ENCODE measurements around the gene GJB2.

The GJB2 gene

DNA sequence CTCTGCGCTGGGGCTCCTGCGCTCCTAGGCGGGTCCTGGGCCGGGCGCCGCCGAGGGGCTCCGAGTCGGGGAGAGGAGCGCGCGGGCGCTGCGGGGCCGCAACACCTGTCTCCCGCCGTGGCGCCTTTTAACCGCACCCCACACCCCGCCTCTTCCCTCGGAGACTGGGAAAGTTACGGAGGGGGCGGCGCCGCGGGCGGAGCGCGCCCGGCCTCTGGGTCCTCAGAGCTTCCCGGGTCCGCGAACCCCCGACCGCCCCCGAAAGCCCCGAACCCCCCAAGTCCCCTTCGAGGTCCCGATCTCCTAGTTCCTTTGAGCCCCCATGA, at the start of gene GJB2:
GJB2 (minus strand) TSS at position 103 of the 326 bp plus-strand sequence. CDS start 3,357 bp downstream, outside the sequence.
- no peak within 1 kb of the TSS for H3K27ac Mint-ChIP-seq
- H3K4me1 Mint-ChIP-seq: peaks cover 32% of the 10 kb centered on the region
- H3K36me3 Mint-ChIP-seq (ENCODE audit: low read depth): no peaks in the 10 kb centered on the region
- peak; percentile 22 for DNase-seq
- peak within 1 kb of the TSS; percentile 62 for H3K4me3 Mint-ChIP-seq
- H3K9me3 Mint-ChIP-seq: no peaks in the 10 kb centered on the region
- peaks cover 56% of the 10 kb centered on the region for H3K27me3 Mint-ChIP-seq
- no peak for ATAC-seq

DNA sequence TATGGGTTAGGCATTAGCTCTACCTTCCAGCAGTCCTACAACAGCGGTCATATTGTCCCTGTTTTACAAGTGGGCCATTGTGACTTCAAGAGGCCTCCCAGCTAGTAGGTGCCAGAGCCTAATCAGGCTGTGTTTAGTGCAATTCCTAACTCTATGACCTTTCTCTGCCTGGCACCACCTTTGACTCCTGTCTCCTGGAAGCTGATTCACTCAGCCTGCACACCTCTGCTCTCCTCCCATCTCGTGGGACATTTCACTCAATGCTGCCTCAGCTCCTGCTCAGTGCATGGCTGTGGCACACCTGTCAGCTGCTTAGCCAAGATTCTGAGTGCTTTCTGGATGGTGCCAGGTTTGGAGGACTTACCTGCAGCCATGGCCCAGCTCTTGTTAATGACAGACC, 48.9 kb upstream of the GJB2 start:
- H3K4me3 Mint-ChIP-seq: no peak overlapping the region
- H3K27ac Mint-ChIP-seq: no peak overlapping the region
- no peaks in the 10 kb centered on the region for H3K4me1 Mint-ChIP-seq
- ATAC-seq (no peak), DNase-seq (no peak)
- peaks cover 5% of the 10 kb centered on the region for H3K27me3 Mint-ChIP-seq
- H3K36me3 Mint-ChIP-seq (ENCODE audit: low read depth): no peaks in the 10 kb centered on the region
- H3K9me3 Mint-ChIP-seq: peaks cover 4% of the 10 kb centered on the region

DNA sequence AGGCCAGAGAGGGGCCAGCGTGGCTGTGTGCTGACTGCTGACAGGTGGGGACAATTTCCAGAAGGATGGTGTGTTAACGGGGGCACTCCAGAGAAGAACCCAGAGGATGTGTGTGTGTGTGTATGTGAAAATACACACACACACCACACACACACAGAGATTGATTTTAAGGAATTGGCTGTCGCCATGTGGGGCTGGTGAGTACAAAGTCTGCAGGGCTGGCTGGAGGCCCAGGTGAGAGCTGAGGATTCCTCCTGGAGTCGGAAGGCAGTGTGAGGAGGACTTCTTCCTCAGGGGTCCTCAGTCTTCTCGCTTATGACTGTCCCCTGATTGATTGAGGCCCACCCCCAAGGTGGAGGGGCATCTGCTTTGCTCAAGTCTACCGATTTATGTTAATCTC, 47.0 kb upstream of the GJB2 start:
- H3K4me3 Mint-ChIP-seq: no peak overlapping the region
- peaks cover 5% of the 10 kb centered on the region for H3K27me3 Mint-ChIP-seq
- no peaks in the 10 kb centered on the region for H3K36me3 Mint-ChIP-seq (ENCODE audit: low read depth)

DNA sequence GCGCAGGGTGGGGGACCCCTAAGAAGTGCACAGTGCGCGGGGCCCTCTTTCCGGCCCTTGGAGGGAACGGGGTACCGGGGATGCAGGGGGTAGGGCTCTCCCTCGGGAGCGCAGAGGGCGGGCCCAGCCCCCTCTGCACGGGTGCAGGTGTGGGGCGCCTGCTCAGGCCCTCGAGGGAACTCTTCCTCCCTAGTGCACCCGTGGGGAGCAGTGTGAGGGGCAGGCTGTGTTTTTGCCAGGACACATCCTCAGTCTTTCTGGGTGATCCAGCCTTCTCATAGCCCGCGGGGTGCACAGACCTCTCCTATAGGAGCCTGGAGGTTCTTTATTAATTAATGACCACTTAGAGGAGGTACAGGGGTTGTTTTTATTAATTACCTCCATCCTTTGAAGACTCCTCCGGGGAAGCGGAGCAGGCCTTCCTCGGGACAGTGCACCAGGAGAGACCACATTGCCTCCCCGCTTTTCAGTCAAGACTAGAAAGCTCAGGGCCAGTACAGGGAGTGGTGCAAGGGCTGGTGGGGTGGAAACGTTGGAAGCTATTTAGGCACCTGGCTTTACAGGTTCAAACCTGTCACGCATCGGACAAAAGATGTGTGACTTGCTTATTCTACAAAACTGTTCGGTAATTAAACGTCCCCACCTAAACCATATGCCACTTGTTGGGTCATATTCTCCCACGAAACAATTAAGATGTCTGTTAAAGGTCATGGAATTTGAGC, 40.0 kb upstream of the GJB2 start:
- DNase-seq (no peak), ATAC-seq (peak; percentile 10)
- Mint-ChIP-seq H3K27me3 (peaks cover 36% of the 10 kb centered on the region), H3K4me3 (no peak overlapping the region), H3K4me1 (peaks cover 8% of the 10 kb centered on the region), H3K36me3 (ENCODE audit: low read depth) (no peaks in the 10 kb centered on the region), H3K27ac (no peak overlapping the region), H3K9me3 (no peaks in the 10 kb centered on the region)

More for the DNA sequence above, 47.0 kb upstream of the GJB2 start:
- Mint-ChIP-seq H3K27ac (no peak overlapping the region), H3K9me3 (peaks cover 4% of the 10 kb centered on the region), H3K4me1 (no peaks in the 10 kb centered on the region)
- DNase-seq (no peak), ATAC-seq (no peak)

DNA sequence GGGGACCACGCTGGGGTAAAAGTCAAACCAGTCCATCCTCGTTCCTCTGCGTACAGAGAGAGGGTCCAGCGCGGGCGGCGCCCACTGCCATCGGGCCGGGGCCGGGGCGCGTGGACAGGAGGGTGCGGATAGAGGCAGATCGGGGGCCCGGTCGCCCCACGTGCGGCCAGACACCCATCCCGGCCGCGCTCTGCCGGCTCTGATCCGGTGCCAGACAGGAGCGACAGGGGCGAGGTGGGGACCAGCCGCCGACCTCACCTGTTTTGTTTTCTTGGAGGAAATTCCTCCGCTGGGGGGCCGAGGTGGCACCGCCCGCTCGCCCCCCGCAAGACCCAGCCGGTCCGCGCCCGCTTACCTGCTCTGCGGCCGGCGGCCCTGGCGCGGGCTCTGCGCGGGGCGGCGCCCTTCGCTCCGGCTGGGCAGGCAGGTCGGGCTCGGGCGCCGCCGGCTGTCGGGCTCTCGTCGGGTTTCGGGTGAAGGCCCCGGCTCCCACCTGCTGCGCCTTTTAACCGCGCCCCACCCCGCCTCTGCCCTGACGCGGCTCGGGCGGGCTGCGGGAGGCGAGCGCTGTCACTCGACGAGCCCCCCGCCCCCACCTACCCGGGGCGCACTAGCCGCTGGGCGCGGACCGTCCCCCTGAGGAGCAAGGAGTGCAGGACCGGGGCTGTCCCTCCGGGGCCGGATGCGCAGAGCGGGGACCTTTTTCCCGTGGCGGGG, 39.3 kb upstream of the GJB2 start, which contains the start of gene GJB6:
GJB6 (minus strand) TSS at position 481 of the 717 bp plus-strand sequence. CDS start 8,839 bp downstream, outside the sequence.
- Mint-ChIP-seq H3K27ac (no peak within 1 kb of the TSS), H3K4me3 (peak within 1 kb of the TSS; percentile 75), H3K36me3 (ENCODE audit: low read depth) (no peaks in the 10 kb centered on the region), H3K9me3 (no peaks in the 10 kb centered on the region), H3K4me1 (peaks cover 8% of the 10 kb centered on the region), H3K27me3 (peaks cover 36% of the 10 kb centered on the region)
- DNase-seq (peak; percentile 47), ATAC-seq (peak; percentile 27)

DNA sequence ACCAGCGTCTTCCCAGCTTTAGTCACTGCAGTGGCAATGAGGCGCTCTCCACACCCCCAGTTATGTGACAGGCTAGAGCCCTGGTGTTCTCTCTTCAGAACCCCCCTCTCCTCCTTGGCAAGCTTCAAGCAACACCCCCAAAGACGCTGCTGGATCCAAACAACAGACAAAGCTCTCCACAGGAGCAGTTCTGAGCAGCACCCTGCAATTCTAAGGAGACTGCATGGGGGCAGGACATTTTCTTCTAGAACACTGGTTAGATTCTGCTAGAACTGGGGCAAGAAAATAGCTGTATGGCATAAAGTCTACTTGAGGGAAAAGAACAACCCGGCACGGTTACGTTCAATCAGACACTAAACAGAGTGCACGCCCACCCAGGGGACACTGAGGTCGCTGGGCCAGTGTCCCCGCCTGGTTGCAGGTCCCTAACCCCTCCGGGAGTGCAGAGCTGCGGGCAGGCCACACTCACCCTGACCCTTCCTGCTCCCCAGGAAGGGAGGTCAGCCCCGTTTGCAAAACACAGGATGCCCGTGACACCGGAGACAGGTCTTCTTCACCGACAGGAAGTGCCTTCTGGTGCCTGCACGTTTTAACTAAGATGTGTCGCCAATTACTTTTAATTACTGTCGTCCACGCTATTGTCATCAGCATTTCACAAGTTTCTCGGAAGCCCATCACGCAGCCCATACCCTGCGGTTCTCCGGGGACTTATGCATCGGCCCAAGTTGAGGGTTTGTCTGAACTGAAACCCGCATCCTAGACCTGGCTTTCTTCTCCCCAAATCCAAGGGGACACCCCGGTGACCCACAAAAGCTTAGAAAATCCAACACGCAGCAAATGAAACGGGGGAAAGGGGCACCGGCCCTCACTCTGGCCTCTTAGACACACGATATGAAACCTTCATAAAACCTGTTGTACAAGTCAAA, 38.4 kb upstream of the GJB2 start:
- H3K4me1 Mint-ChIP-seq: peaks cover 8% of the 10 kb centered on the region
- no peaks in the 10 kb centered on the region for H3K9me3 Mint-ChIP-seq
- DNase-seq (no peak), ATAC-seq (peak; percentile 35)
- peaks cover 36% of the 10 kb centered on the region for H3K27me3 Mint-ChIP-seq
- H3K27ac Mint-ChIP-seq: no peak overlapping the region
- peak overlapping the region; percentile 75 for H3K4me3 Mint-ChIP-seq
- H3K36me3 Mint-ChIP-seq (ENCODE audit: low read depth): no peaks in the 10 kb centered on the region

DNA sequence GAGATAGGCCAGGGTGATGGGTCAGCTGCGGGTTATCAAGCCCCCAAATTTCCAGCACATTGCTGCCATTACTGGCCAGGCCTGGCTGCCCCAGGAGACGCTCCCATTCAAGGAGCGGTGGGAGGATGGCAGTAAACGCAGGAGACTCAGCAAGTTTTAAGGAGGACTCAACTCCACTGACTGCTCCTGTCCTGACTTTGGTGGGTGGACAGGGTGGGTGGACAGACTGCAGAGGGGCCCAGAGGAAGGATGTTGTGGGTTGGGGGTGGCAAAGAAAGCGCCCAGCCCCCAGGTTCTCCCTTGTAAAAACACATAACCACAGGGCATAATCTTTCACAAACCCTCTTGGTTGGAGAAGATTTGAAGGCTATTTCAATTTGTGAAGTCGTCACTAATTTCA, 35.0 kb upstream of the GJB2 start:
- DNase-seq: no peak
- no peaks in the 10 kb centered on the region for H3K36me3 Mint-ChIP-seq (ENCODE audit: low read depth)
- H3K27ac Mint-ChIP-seq: no peak overlapping the region
- no peak for ATAC-seq
- H3K4me1 Mint-ChIP-seq: peaks cover 8% of the 10 kb centered on the region
- no peaks in the 10 kb centered on the region for H3K9me3 Mint-ChIP-seq
- peaks cover 27% of the 10 kb centered on the region for H3K27me3 Mint-ChIP-seq
- H3K4me3 Mint-ChIP-seq: no peak overlapping the region

DNA sequence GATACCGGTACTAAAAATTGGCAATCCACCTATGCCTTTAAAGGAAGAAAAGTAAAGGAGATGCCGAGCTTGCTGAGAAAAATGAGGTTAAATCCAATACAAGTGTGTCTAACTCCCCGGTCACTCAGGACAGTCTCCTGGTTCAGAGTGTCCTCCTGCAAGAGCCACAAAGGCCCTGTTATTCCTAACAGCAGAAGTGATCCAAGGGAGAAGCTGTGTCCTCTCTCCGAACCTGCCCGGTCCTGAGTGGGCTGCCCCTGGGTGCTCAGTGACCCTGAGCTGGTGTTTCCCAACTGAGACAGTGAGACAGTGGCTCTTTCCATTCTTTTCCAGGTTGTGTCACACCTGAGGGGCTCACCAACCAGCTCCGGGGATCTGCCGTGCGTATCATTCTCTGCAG, 34.5 kb upstream of the GJB2 start:
- DNase-seq: no peak
- Mint-ChIP-seq H3K4me1 (peaks cover 8% of the 10 kb centered on the region), H3K9me3 (no peaks in the 10 kb centered on the region), H3K27me3 (peaks cover 26% of the 10 kb centered on the region), H3K4me3 (no peak overlapping the region), H3K36me3 (ENCODE audit: low read depth) (no peaks in the 10 kb centered on the region), H3K27ac (no peak overlapping the region)
- ATAC-seq: no peak

DNA sequence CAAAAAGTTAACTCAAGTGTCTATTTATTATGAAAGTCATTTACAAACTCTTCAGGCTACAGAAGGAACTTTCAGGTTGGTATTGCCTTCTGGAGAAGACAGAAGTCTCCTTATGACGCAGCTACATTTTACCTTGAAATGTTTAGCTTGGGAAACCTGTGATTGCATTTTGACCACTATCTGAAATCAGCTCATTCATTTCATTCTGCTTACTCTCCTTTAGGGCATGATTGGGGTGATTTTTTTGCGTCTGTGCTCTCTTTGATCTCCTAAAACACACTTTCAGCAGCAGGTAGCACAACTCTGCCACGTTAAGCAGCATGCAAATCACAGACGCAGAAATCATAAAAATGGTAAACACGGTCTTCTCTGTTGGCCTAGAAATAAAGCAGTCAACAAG, 29.8 kb upstream of the GJB2 start:
- no peak for ATAC-seq
- H3K4me1 Mint-ChIP-seq: peaks cover 15% of the 10 kb centered on the region
- H3K36me3 Mint-ChIP-seq (ENCODE audit: low read depth): no peaks in the 10 kb centered on the region
- no peak for DNase-seq
- H3K4me3 Mint-ChIP-seq: no peak overlapping the region
- peaks cover 3% of the 10 kb centered on the region for H3K27me3 Mint-ChIP-seq
- no peaks in the 10 kb centered on the region for H3K9me3 Mint-ChIP-seq
- H3K27ac Mint-ChIP-seq: no peak overlapping the region

DNA sequence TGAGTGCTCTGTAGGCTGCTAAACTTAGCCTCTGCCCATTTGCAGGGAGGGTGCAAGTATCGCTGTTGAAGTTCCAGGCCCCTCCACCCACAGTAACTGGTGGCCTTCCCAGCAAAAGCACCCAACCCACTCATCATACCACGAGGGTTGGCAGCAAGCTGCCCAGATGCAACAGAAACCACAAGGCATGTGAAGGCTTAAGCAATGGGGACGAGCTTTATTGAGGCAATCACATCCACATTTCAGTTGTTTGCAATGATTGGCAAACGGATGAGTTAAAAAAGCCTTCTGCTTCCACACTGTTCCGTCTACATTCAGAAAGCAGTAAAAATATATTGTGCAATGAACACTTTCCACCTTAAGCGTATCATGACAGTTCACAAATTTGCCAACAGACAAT, 29.0 kb upstream of the GJB2 start:
- Mint-ChIP-seq H3K27ac (no peak overlapping the region), H3K27me3 (peaks cover 8% of the 10 kb centered on the region), H3K4me1 (peaks cover 15% of the 10 kb centered on the region), H3K4me3 (no peak overlapping the region), H3K9me3 (no peaks in the 10 kb centered on the region), H3K36me3 (ENCODE audit: low read depth) (no peaks in the 10 kb centered on the region)
- DNase-seq (no peak), ATAC-seq (no peak)

DNA sequence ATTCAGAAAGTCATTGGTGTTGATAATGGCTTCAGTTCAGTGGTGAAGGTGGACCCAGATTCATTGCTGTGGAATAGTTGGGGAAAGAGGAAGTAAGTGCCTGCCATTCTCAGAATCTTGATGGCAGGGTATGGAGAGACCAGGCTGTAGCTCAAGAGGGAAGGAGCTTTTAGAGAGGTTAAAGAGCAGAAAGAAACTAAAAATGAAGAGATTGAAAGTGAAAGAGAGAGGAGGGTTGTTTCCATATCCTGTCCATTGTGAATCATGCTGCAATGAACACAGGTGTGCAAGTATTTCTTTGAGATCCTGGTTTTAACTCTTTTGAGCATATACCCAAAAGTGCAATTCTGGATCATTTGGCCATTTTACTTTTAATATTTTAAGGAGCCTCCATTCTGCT, 26.8 kb upstream of the GJB2 start:
- DNase-seq (no peak), ATAC-seq (peak; percentile 65)
- Mint-ChIP-seq H3K27me3 (peaks cover 9% of the 10 kb centered on the region), H3K4me1 (peaks cover 15% of the 10 kb centered on the region), H3K4me3 (peak overlapping the region; percentile 39), H3K36me3 (ENCODE audit: low read depth) (no peaks in the 10 kb centered on the region), H3K27ac (peak overlapping the region; percentile 25), H3K9me3 (no peaks in the 10 kb centered on the region)

DNA sequence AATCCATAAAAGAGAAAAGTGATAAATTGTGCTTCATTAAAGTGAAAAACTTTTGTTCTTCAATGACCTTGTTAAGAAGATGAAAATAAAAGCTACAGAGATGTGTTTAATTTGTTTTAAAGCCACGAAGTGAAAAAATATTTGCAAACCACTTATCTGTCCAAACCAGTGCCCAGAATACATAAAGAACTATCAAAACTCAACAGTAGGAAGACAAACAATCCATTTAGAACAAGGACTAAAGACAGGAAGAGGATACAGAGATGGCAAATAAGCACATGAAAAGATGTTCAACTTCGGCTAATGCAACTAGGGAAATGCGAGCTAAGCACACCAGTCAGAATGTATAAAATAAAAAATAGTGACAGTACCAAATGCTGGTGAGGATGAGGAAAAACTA, 24.4 kb upstream of the GJB2 start:
- Mint-ChIP-seq H3K27me3 (peaks cover 9% of the 10 kb centered on the region), H3K36me3 (ENCODE audit: low read depth) (no peaks in the 10 kb centered on the region), H3K4me3 (no peak overlapping the region), H3K27ac (no peak overlapping the region), H3K4me1 (peaks cover 15% of the 10 kb centered on the region), H3K9me3 (no peaks in the 10 kb centered on the region)
- DNase-seq (no peak), ATAC-seq (no peak)

DNA sequence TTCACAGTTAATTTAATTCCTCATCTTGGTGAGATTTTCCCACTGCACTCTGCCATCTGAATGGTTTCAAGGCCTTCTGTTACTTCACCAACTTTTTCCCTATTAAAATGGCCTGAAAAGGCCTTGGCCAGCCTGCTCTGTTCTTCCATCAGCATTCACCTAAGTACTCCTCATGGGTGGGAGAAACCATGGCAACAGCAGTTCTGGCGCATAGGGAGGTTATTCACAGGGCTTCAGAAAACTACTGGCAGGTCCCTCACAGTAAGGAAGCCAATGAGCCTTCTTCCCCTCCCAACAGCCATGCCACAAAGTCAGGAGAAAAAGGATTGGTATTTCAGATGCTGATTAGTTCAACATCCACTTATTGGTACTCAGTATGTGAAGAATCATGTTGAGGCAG, 17.2 kb upstream of the GJB2 start:
- ATAC-seq (no peak), DNase-seq (no peak)
- no peaks in the 10 kb centered on the region for H3K9me3 Mint-ChIP-seq
- no peak overlapping the region for H3K27ac Mint-ChIP-seq
- no peak overlapping the region for H3K4me3 Mint-ChIP-seq
- no peaks in the 10 kb centered on the region for H3K36me3 Mint-ChIP-seq (ENCODE audit: low read depth)
- H3K4me1 Mint-ChIP-seq: no peaks in the 10 kb centered on the region
- H3K27me3 Mint-ChIP-seq: peaks cover 20% of the 10 kb centered on the region

DNA sequence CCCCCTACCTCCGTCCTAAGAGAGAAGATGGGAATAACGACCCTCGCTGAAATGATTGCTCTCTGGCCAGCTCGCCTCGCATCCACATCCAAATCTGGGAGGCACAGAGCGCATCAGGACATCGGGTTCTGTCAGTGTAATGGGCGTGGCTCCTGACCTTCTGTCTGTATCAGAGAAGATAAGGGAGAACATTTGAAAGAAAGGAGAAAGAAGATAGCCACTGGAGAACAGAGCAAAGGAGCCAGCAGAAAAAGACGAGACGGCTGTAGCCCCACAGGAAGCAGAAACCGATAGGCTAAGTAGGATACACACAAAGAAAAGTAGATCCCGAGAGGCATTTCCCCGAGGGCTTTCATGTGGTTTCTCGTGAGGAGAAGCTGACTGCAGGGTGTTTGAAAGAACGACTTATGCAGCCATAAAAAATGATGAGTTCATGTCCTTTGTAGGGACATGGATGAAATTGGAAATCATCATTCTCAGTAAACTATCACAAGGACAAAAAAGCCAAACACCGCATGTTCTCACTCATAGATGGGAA, 14.0 kb upstream of the GJB2 start:
- Mint-ChIP-seq H3K27ac (no peak overlapping the region), H3K9me3 (peaks cover 2% of the 10 kb centered on the region), H3K4me3 (no peak overlapping the region), H3K36me3 (ENCODE audit: low read depth) (no peaks in the 10 kb centered on the region), H3K4me1 (no peaks in the 10 kb centered on the region), H3K27me3 (peaks cover 25% of the 10 kb centered on the region)
- ATAC-seq (no peak), DNase-seq (no peak)
